DLD1 (cell line): ENCODE measurements around the gene PTPRM.

Source experiments
- in situ Hi-C: cut with HindIII; loops from 2 replicates; pipeline ENCODE4 v1.10.0; 2017; ENCODE audit warnings: low sequenced_read_pairs

PTPRM gene

DNA sequence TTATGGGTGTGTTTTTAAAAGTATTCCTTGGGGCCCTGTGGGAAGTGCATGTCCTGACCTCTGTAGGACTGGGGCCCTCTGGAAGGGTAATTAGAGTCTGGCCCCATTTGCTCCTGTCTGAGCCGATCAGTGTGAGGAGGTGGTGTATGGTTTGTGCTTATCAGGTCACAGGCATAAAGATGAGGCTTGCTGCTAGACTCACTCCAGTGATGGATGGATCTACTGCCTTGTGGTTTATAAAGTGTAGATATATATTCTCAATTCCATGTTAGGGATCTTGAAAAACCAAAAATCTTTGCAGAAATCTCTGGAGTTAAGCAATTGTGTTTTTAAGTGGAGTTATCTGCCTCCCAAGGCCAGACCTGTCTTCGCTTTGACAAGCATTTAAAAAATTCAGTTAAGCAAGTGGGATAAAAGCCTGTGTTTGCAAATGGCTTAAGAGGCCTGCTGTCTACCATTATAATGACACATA is 182.4 kb downstream of the PTPRM start:
- in situ Hi-C loops, result no loop called here

DNA sequence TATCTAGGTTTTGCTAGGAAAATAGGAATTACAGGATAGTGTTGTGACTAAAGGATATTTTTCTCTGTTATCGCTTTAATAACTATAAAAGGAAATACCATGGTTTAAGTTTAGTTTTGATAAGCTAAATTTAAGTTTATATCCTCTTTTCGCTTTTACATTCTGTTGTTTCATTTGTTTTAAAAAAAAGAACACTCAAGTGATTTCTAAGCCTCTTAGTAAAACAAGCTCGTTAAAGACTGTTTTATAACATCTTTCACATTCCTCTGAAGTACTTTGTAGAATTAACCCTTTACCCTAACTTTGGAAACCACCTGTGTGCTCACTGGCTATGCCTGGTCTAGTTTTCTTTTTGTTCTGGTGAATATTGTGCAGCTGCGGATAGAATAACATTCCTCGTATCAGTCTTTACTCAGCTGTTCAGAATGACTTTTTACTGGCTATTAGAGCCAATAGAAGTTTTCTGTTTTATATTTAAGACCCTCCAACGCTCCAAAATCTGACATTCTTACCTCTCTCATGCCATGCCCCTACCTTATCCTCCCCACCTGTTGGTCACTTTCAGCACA is 183.1 kb downstream of the PTPRM start:
- in situ Hi-C loops, result no loop called here

DNA sequence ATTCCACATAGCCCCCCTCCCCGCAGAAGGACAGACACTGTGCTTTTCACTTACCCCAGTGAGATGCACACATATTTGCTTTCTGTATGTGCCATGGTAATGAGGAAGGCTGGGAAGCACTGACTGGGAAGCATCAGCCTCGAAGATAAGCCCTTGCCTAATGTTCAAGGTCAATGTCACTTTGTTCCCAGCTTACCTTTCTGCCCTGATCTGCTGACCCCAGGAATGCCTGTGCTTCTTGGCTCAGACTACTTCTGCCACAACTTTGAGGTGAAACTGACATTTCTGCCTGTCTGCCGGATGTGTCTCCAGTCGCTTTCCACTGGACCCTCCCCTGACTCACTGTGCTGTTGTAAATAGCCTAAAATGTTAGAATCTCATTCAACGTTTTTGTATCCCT is 183.8 kb downstream of the PTPRM start:
- in situ Hi-C loops, result no loop called here

DNA sequence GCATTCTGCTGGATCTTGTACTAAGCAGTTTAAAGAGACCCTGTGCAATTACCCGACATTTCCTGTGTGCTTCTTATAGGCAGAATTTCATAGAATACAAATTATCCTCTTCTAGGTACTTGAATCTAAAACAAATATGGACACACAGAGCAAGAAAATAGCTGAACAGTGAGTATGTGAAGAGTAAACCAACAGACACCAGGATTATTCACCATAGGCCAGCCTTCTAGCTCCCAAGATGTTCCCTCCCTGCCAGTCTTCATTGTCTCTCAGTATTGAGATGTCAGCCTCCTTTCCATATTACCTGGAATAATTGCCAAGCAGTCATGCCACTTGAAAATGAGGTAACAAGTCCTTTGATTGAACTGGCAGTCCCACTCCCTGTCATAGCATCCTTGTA is 187.1 kb downstream of the PTPRM start:
- in situ Hi-C loops, result no loop called here

DNA sequence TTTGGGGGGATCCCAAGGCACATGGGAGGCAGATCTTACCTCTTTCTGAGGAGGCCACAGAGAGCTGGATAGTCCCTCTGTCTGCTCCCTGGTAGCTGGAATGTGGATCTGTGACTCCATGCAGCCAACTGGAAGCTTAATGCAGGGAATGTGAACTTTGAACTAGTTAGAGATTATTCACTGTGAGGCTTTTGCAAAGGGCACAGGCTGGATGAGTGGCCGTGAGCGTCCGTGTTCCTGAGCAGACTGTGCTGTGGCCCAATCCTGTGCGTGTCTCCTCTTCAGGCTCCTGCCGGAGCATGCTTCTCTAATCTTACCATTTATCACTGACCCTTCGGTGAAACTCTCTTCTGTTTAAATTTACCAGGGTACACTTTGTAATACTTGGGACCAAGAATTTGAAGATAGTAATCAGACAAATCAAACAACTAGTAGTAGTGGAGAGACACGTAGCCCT is 187.6 kb downstream of the PTPRM start:
- in situ Hi-C loops, result no loop called here

DNA sequence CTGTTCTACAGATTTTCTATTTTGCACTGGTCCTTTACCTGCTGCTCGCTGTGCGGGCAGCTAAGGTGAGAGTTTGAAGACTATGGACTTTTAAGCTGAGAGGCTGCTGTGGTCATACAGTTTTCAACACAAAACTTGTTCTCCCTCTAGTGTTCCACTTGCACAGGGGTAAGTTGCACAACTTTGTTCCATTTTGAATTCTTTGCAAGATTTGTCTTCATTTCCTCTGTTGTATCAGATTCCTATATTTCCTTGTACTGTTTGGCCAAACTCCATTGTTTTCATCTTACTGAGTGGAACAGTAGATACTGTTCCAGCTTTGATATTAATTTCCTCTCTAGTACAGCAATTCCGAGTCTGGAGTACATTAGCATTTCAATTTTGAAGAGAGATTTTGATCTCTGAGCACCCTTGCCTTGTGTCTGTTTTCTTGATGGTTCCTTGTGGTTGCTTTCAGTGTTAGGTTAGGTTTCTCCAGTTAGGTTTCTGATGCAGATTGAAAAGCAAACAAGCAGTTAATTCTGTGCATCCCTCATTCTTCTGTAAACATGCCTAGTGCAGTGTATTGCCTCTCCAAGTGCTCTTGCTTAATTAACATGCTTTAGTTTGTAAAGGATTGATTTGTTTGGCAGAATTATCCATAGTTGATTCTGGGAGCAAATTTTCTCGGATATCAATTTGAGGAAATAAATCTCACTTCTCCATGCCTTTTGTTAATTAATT is 188.8 kb downstream of the PTPRM start:
- in situ Hi-C loops, result no loop called here

DNA sequence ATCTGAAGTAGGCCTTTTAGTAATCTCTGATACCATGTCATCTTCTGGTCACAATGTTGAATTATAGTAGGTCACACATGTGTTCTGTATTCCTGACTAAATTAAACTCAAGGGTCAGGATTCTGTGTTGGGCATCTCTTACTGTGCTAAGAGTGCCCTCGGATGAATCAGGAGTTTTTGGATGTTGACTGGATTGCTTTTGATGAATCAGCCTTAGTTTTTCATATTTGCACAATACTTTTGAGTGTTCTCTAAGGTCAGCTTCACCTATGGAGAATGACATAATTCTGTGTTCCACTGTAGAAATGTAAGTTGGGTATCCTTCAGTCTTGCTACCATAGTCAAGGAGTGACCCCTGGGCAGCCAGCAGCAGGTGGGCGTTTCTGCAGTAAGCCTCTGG is 190.1 kb downstream of the PTPRM start:
- in situ Hi-C loops, result no loop called here

DNA sequence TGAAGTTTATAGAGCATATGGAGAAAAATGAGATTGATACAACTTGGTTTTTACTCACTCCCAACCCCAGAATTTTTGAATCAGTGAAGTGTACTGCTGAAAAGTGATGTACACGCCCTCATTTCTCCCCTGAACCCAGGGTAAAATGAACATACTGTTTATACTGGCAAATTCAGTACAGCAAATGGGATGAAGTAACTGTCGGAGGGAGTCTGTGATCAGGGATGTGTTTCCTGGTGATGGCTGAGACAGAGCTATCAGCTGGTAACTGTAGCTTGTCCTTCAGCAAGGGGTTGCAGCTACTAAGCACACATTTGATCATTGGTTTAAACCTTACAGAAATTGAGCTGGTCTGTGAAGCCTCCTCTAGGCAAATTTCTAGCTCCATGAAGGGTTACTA is 191.6 kb downstream of the PTPRM start:
- in situ Hi-C loops, result no loop called here

DNA sequence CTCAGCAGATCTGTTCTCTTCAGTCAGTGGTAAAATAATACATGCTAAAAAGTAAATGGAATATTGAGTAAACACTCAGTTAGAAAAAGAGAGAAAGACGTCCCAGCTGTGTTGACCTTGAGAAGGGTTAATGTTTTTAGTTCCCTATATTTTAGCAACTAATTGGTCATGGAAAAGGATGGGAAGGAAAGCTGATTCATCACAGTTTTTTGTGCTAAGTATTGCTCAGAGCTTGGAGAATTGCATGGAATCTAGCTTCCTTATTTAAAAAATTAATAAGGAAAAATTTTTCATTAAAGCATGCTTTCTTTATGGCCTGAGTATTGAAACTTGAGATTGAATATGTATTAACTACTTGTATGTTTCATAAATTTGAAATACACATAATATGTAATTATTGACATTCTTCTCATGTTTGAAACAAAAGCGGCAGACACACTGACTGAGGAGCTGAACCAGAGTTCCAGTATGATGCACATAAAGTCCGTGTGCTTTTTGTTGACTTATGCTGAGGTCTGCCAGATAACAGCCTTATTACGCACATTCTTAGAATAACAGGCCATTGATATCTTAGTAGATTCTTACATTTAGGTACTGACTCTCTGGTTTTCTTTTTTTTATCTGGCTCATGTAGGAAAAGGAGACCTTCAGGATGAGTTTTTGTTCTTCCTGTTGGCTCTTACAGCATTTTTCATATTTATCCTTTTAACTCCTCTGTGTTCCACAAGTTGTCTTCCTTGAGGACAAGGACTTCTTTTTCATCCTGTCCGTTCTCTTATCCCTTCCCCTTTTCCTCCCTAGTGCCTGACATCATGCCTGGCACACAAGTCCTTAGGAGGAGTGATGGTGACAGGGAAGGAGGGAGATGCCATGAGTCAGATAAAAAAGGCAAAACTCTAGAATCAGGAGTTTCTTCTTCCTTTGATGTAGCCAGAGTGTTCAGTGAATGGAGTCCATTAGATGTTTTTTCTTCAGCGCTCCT is 194.1 kb downstream of the PTPRM start:
- in situ Hi-C loops, result no loop called here

DNA sequence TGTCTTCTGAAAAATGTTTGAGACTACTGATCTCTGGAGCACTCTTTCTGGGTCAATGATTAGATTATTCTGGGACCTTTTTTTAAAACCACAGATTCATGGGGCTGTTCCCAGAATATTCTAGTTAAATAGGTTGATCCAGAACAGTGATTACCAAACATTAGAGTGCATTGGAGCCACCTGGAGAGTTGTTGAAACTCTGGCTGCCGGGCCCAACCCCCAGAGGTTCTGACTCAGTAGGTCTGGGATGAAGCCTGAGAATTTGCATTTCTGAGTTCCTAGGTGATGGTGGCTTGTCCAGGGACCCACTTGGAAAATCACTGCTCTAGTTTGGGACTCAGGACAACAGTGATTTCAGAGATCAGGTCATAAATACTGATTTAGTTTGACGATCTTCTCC is 197.3 kb downstream of the PTPRM start:
- in situ Hi-C loops, result no loop called here

DNA sequence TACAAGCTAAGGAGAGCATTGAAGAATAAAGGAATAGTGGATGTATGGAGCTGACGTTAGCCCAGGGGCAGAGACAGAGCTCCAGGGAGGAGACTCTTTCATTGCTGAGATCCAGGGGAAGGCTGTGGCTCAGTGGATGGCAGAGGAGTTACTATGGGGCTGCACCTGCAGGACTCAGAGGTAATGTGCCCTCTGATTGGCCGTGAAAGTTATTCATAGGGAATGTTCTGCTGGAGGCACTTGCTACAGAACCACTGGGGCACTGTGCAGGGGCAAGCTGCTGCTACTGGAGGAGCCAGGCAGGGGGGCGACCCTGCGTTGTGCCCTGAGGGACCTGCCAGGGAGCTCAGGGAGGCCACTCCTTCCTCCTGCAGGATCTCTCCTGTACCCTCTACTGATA is 199.2 kb downstream of the PTPRM start:
- in situ Hi-C loops, result no loop called here

DNA sequence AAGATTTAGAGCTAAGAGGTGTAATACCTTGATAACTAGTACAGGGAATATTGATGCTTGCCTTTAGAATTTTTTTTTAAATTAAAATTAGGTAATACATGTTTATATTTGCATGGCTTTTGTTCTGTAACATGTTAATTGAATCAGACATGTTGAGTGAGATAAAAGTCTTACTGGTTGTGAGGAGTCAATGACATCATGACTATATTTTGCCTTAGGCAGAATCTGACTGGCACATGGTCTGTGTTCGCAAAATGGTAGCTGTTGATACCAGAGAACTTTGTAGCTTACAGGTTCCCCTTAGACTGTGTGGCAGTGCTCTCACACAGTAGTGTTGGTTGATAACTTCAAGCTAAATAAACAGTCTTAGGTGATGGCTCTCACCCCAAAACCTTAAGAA is 199.7 kb downstream of the PTPRM start:
- in situ Hi-C loops, result no loop called here

DNA sequence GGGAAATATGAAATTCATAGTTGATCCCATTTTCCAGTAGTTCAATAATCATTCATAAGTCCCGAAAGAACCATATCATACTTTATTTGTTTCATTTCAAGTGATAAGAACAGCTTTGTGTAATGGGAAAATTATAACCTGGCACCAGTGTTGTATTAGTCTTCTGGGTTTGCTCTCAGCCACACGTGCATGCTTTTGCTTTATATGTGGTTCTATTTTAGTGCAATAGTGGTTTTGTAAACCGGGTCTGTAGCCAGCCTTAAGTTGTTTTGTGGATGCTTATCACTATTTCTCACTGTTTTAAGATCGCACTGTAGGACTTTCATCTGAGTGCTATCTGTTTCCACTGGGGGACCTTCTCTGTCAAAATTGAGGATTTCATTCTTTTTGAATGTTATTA is 203.8 kb downstream of the PTPRM start:
- in situ Hi-C loops, result no loop called here

DNA sequence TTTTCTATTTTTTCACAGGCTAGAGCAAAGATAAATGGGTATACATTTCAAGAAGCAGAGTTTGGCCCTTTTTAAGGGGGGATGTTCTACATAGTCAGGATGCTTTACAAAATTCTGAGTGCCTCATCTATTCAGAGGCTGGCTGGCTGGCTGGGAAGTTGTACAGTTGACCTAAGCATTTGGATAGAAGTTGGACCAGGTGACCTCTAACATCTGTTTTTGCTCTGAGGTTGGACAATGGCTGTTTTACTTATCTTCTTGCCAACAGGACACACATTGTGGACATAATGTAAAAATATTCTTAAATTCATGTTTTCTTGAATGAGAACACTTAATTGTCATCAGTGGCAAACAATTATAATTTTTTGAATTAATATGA is 205.4 kb downstream of the PTPRM start:
- in situ Hi-C loops, result no loop called here

DNA sequence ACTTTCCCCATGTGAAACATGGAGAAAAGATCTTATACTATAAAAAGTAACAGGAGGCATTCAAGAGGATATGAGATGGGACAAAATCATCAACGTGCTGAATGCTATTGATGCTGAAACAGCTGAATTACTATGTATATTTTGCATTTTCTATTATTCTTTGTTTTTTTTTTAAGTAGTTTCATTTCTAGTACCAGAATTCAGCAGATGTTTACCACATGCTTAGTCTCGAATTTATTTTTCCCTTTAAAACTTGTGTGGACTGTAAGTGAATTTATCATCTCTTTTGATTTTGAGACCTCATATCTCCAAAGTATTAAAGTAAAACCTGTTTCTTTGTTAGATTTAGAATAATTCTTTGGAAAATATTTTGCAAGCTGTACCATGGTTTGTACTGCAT is 205.8 kb downstream of the PTPRM start:
- in situ Hi-C loops, result no loop called here

DNA sequence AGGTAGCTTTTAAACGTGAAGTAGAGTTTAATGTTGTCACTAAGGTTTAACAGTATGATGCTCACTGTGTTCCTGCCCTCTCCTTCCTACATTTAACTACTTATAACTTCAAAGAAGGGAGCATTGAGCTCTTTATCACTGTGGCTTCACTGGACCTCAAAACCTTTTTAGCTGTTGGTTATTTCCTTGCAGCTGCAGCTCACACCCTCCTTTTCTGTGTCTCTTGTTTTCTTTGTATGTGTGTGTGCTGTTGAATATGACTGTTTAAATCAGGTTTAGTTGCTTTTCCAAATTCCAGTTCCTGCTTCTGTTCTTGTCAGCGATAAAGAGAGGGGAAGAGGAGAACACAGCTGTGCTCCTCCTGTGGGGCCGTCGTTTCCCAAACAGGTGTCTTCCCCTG is 208.0 kb downstream of the PTPRM start:
- in situ Hi-C loops, result no loop called here

DNA sequence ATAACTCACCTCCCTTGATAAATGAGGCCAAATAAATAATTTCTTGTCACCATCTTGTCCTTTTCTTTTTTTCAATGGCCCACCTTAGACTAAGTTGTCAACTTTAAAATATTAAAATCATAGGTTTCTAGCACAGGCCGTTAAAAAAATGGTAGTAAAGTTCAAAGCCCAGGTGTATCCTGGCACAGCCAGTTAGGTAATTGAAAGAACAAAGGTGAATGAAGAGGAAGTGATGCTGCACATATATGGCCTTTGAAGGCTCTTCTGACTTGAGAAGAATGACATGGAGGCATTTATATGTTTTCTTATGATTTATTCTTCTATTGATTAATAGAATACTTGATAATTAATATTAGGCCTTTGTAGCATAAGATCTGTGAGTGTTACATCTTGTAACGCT is 208.7 kb downstream of the PTPRM start:
- in situ Hi-C loops, result no loop called here

DNA sequence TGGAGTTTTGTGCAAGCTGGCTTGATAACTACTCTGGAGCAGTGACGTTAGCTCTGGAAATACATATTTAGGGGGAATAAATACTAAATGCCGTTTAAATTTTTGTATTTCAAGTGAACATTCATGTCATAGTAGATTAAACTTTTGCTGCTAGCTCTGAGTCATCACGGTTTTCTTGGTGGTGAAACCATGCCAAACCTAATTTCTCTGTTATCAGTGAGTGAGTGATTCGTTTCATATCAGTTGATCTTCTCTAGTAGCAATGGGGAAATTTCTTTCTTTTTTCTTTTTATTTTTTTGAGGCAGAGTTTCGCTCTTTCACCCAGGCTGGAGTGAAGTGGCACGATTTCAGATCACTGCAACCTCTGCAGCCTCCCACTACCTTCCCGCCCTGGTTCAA is 211.1 kb downstream of the PTPRM start:
- in situ Hi-C loops, result no loop called here

DNA sequence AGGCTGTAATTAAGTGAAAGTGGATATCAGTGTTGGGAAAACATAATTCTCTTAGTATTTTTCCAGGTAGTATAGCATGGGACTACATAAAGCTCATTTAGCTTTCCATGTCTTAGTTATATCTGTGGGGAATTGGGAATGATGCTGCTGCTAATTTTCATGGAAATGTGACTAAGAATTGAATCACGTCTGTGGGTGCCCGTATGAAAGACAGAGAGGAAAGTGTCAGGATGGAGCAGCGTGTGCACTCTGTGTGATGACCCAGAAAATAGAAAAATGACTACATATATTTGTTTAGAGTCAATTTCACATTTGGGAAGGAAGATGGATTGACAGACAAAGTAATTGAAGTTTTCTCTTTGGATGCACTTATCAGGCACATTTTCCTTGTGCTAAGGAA is 212.1 kb downstream of the PTPRM start:
- in situ Hi-C loops, result no loop called here

DNA sequence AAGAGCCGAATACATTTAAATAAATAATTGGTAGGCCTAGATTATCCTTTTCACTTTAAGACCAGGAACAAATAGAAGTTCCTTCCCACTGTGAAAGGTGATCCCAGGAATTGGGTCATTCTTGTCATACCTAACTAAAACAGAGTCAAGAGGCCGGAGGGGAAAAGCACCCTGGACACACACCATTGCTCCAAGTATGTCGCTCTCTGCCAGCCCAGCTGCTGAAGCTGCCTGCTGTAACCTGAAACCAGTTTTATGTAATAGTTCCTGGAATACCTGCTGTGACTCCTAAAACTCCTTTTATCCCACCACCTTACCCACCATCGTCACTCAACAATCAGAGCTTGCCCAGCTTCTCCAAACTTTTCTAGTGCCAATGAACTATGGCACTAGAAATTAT is 217.1 kb downstream of the PTPRM start:
- in situ Hi-C loops, result no loop called here

DNA sequence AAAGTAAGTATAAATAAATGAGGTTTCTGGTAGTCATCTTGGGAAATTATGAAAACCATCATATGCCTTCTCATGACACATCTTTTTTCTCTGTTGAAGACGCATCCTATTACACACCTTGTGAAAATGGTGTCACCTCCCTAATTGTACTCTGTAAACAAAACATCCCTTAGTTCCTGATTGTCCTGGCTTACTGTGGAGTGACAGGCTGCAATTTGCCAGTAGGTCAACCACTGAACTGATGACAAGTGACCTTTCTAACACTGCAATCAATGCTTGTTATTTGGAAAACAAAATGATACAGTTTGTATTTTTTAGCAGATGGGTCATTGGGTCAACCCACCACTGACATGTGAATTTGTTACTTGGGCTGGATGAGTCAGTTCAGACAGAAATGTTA is 219.5 kb downstream of the PTPRM start:
- in situ Hi-C loops, result no loop called here

DNA sequence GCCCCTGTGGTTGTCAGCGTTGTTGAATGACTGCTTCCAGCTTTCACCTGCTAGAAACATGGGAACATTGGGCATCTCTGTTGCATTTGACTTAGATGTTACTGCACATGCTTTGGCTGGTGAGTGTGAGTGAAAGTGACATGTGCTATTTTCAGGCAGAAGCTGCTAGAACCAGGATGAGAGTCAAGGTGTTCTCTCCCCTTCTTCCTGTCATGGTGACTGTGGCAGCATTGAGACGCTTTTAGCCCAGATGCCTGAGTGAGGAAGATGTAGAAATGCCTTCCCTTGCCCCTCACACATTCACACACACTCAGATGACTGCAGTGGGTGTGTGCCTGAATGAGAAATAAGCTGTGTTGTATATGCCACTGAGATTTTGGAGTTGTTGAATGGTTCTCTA is 220.2 kb downstream of the PTPRM start:
- in situ Hi-C loops, result no loop called here
